Amygdala (tissue), 56 donors: Measurements from ENCODE around the gene EYS.

Experiments used
- DNase-seq, 56 donors: peaks; one replicate each; lab custom pipeline; 2025; lab: John Stamatoyannopoulos, UW

EYS gene

DNA sequence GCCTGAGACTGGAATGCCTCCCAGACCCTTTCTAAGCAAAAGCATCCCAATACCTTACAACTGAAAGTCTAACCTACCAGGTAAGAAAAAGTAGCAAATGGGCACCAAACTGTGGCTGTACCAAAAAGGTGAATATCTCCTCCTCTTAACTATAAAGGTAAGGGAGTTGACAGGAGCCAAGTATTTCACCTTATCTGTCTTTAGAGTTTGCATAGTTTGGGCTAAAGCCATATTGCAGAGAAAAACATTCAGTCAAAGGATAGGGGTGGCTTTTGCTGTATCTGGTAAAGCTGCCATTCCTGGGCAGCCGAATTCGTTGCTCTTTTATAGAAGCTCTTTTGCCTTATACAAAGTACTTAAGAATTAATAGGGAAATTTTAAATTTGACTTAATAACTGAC lies 2033.3 kb downstream of the EYS start:
- DNase-seq: no peak

DNA sequence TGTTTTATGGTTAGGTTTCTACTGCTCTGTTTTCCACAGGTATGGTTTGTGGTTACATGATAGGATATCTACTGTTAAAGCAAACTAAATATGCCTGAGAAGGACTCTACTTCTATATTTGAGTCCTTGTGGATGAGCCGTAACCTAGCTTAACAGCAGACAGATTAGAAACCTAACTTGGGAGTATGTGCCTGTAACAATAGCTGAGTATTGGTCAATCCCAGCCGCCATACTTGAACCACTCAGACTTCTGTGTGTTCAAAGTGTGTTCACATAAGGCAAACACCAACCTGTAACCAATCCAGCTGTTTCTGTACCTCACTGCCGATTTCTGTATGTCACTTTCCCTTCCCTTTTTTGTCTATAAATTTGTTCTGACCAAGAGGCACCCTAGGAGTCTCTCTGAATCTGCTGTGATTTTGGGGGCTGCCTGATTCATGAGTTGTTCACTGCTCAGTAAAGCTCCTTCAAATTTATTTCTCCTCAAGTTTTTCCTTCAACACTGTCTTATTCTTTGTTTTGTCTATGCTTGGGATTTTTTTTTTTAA lies 2034.4 kb downstream of the EYS start:
- no peak for DNase-seq

DNA sequence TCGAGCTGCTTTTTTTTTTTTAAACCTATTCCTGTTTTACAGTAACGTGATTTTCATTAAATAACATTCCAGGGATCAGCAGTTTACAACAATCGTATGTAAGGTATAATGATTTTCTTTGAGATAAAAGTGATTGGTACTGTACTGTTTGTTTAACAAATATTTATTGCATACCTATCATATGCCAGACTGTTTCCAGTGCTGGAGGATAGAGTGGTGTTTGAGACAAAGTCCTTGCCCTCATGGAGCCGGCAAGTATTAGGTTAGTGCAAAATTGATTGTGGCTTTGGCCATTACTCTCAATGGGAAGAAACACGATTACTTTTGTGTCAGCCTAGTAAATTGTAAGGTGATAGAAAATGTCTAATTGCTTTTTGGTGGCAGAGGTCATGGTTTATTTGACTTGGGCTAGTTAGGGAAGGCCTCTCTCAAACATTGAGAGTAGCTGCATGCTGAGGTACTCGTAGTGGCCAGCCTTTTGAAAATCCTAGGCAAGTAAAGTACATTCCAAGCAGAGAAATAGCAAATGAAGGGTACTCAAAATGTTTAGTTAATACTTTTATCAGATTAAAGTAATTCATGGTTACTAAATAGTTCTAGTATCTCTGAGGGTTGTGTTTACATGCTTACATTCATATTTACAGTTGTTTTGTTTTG lies 2035.8 kb downstream of the EYS start:
- DNase-seq: no peak
